Activated T-cell treated with anti-CD3 and anti-CD28 coated beads, Interleukin-2, amount 50 U/mL, for 72 hours (primary cell): ENCODE measurements around the gene LRRC9. TPM values are rescaled to one million over a fixed set of nuclear protein-coding genes. Genes with fewer than 3 reads are reported as not detected.
"Not testable (repeated sequence)": the region's sequence is repeated elsewhere in the genome, so short reads cannot be mapped to it uniquely, and the experiment has no call there.

ENCODE experiments used
- ATAC-seq, 2 donors: fragments of 150-1000 bp; cut with Tn5 transposase; replicated peaks in 1 of 2; 2 replicates each; pipeline ENCODE4 v1.10.0; 2021; ENCODE audit warnings: moderate library complexity in 2 of 2, mild to moderate bottlenecking in 1 of 2
- DNase-seq, 2 donors: peaks; one replicate each; pipeline ENCODE4 v3.0.0; 2021 to 2022; ENCODE audit warnings: mixed read lengths in 1 of 2
- H3K27ac Mint-ChIP-seq: one replicate; pipeline ENCODE4 v1.8.0; 2022; ENCODE audit warnings: mild to moderate bottlenecking, moderate library complexity, mixed read lengths
- H3K27me3 Mint-ChIP-seq: one replicate; pipeline ENCODE4 v1.8.0; 2022; ENCODE audit warnings: low read depth, mixed read lengths
- H3K36me3 Mint-ChIP-seq, 2 donors: one replicate each; pipeline ENCODE4 v1.8.0; 2022; ENCODE audit warnings: mixed read lengths in 2 of 2, mild to moderate bottlenecking in 1 of 2; ENCODE audit not compliant: insufficient read depth in 2 of 2
- H3K4me1 Mint-ChIP-seq: one replicate; pipeline ENCODE4 v1.8.0; 2022; ENCODE audit warnings: low read depth, mixed read lengths
- H3K4me3 Mint-ChIP-seq, 2 donors: one replicate each; pipeline ENCODE4 v1.8.0; 2022; ENCODE audit warnings: mild to moderate bottlenecking in 2 of 2, mixed read lengths in 2 of 2, moderate library complexity in 2 of 2
- H3K9me3 Mint-ChIP-seq, 2 donors: one replicate each; pipeline ENCODE4 v1.8.0; 2022; ENCODE audit warnings: mixed read lengths in 2 of 2
- total RNA-seq, 2 donors: library from RNA; stranded (reverse); gene quantifications; one replicate each; pipeline ENCODE4 v1.2.3, GENCODE V29; 2022

Gene LRRC9
- total RNA-seq, 2 donors from 2014 or later: not detected

DNA sequence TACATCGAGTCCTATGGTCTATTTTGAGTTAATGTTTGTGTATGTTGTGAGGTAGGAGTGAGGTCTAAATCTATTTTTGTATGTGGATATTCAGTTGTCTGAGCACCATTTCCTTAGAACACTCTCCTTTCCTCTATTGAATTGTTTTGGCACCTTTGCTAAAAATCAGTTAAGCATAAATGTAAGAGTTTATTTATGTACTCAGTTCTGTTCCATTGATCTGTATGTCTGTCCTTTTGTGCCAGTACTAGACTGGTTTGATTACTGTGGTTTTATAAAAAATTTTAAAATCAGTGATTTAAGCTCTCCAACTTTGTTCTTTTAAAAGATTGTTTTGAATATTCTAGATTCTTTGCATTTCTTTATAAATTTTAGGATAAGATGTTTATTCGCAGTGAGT lies 101.7 kb downstream of the LRRC9 start:
- H3K4me1 Mint-ChIP-seq: no peaks in the 10 kb centered on the region
- H3K4me3 Mint-ChIP-seq: no peak overlapping the region
- ATAC-seq (no peak), DNase-seq (no peak)
- H3K36me3 Mint-ChIP-seq: no peaks in the 10 kb centered on the region
- peaks cover 14% of the 10 kb centered on the region for H3K27me3 Mint-ChIP-seq
- no peaks in the 10 kb centered on the region for H3K9me3 Mint-ChIP-seq
- no peak overlapping the region for H3K27ac Mint-ChIP-seq

DNA sequence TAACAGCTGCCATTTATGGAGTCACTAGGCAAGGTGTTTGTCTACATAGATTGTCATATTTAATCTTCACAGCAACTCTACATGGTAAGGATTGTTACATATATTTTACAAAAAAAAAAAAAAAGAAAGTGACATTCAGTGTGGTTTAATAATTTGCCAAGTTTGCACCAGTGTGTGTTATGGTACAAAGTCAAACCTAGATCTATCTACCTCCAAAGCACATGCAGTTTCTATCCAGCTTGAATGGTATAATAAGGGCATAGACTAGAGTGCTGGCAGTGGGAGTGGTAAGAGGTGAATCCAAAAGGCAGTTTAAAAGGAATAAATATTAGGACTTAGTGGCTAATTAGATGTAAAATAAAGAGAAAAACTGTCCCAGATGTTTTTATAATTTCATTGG lies 105.6 kb downstream of the LRRC9 start:
- H3K4me1 Mint-ChIP-seq: no peaks in the 10 kb centered on the region
- H3K27ac Mint-ChIP-seq: no peak overlapping the region
- DNase-seq (no peak), ATAC-seq (no peak)
- peaks cover 14% of the 10 kb centered on the region for H3K27me3 Mint-ChIP-seq
- H3K9me3 Mint-ChIP-seq: no peaks in the 10 kb centered on the region
- H3K4me3 Mint-ChIP-seq: no peak overlapping the region
- no peaks in the 10 kb centered on the region for H3K36me3 Mint-ChIP-seq

DNA sequence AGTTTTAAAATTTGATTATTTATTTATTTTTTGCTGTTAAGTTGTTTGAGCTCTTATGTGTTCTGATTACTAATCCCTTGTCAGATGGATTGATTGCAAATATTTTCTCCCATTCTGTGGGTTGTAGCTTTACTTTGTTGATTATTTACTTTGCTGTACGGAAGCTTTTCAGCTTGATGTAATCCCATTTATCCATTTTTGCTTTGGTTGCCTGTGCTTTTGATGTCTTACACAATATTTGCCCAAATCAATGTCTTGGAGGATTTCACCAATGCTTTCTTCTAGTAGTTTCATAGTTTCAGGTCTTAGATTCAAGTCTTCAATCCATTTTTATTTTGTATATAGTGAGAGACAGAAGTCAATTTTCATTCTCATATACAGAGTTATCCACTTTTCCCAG lies 115.2 kb downstream of the LRRC9 start:
- no peak for DNase-seq
- peaks cover 7% of the 10 kb centered on the region for H3K27me3 Mint-ChIP-seq
- H3K4me3 Mint-ChIP-seq: no peak overlapping the region
- H3K9me3 Mint-ChIP-seq: peaks cover 4 to 7% of the 10 kb centered on the region in 2 donors
- H3K36me3 Mint-ChIP-seq: peaks cover 0 to 2% of the 10 kb centered on the region in 2 donors
- ATAC-seq: no peak
- H3K27ac Mint-ChIP-seq: no peak overlapping the region
- no peaks in the 10 kb centered on the region for H3K4me1 Mint-ChIP-seq

DNA sequence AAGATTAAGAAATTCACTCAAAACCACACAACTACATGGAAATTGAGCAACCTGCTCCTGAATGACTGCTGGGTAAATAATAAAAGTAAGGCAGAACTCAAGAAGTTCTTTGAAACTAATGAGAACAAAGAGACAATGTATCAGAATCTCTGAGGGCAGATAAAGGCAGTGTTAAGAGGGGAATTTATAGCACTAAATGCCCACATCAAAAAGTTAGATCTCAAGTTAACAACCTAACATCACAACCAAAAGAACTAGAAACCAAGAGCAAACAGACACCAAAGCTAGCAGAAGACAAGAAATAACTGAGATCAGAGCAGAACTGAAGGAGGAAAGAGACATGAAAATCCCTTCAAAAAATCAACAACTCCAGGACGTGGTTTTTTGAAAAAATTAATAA lies 128.0 kb downstream of the LRRC9 start:
- H3K4me1 Mint-ChIP-seq, ATAC-seq, H3K4me3 Mint-ChIP-seq: not testable (repeated sequence)

DNA sequence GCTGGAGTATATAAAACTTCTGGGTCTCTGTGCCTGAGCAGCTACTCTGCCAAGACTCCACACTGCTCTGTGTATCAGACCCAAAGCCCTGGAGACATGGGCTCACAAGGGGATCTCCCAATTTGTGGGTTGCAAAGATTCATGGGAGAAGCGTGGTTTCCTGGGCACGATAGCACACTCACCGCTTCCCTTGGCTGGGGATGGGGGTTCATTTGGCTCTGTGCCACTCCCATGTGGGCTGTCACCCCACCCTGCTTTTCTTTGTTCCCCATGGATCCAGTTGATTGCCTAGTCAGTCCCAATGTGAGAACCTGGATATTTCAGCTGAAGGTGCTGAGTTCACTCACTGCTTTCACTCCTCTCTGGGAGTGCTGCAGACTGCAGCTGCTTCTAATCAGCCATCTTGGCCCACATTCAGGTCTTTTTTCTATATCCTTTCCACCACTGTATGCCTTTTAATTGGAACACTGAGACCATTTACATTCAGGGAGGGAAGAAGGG lies 131.8 kb downstream of the LRRC9 start:
- Mint-ChIP-seq H3K4me3 (no peak overlapping the region), H3K27ac (no peak overlapping the region), H3K27me3 (peaks cover 4% of the 10 kb centered on the region), H3K4me1 (peaks cover 10% of the 10 kb centered on the region), H3K9me3 (peaks cover 0 to 2% of the 10 kb centered on the region in 2 donors), H3K36me3 (peaks cover 0 to 2% of the 10 kb centered on the region in 2 donors)
- no peak for ATAC-seq
- no peak for DNase-seq

More for the DNA sequence above, 128.0 kb downstream of the LRRC9 start:
- H3K27ac Mint-ChIP-seq, DNase-seq, H3K36me3 Mint-ChIP-seq, H3K9me3 Mint-ChIP-seq, H3K27me3 Mint-ChIP-seq: not testable (repeated sequence)

DNA sequence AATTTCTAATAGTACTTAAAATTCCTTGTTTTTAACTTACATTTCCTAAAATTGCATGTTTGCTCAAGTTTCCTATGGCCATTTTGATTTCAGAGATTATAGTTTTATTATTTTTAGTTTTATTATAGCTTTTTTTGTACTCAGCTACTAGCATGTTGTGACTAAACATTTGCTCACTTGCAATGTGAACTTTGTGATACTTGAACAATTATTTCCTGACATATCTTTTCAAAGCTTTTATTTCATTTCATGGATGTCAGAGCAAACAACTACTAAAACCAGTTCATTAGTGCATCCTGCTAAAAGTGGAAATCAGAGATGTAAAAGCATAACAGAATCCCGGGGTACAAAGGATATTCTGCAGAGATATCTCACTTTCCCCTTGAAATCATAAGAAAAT lies 138.1 kb downstream of the LRRC9 start:
- no peaks in the 10 kb centered on the region for H3K27me3 Mint-ChIP-seq
- H3K9me3 Mint-ChIP-seq: no peaks in the 10 kb centered on the region
- no peak overlapping the region for H3K4me3 Mint-ChIP-seq
- no peaks in the 10 kb centered on the region for H3K4me1 Mint-ChIP-seq
- no peak overlapping the region for H3K27ac Mint-ChIP-seq
- no peaks in the 10 kb centered on the region for H3K36me3 Mint-ChIP-seq
- no peak for ATAC-seq
- DNase-seq: no peak

GRCh38 chr14:60061371-60061770 lies 141.4 kb downstream of the LRRC9 start:
- ATAC-seq: no peak
- H3K27me3 Mint-ChIP-seq: no peaks in the 10 kb centered on the region
- no peak for DNase-seq
- no peak overlapping the region for H3K27ac Mint-ChIP-seq
- no peaks in the 10 kb centered on the region for H3K4me1 Mint-ChIP-seq
- H3K36me3 Mint-ChIP-seq: no peaks in the 10 kb centered on the region
- H3K9me3 Mint-ChIP-seq: no peaks in the 10 kb centered on the region
- H3K4me3 Mint-ChIP-seq: no peak overlapping the region

GRCh38 chr14:60064491-60065072 lies 144.6 kb downstream of the LRRC9 start:
- no peaks in the 10 kb centered on the region for H3K36me3 Mint-ChIP-seq
- H3K9me3 Mint-ChIP-seq: no peaks in the 10 kb centered on the region
- no peaks in the 10 kb centered on the region for H3K4me1 Mint-ChIP-seq
- no peaks in the 10 kb centered on the region for H3K27me3 Mint-ChIP-seq
- no peak for DNase-seq
- no peak for ATAC-seq
- no peak overlapping the region for H3K4me3 Mint-ChIP-seq
- no peak overlapping the region for H3K27ac Mint-ChIP-seq

DNA sequence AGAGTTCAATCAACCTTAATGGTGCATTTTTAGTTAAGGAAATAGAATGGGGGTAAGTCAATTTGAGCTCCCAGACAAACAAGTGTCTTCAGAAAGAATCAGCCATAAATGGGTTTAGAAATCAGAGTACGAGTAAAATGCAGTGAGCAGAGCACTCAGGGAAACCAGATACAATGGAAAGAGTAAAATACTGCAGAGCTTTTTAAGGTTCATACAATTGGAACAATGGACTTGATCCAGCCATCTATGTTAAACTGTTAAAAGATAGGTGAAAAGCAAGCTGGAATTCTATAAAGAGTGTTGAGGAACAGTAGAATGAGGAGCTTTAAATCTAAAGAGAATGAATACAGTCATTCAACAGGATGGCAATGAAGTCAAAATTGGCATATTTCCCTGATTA lies 147.9 kb downstream of the LRRC9 start:
- Mint-ChIP-seq H3K27ac (no peak overlapping the region), H3K36me3 (no peaks in the 10 kb centered on the region), H3K27me3 (no peaks in the 10 kb centered on the region), H3K4me3 (no peak overlapping the region), H3K9me3 (no peaks in the 10 kb centered on the region), H3K4me1 (no peaks in the 10 kb centered on the region)
- DNase-seq (no peak), ATAC-seq (no peak)

DNA sequence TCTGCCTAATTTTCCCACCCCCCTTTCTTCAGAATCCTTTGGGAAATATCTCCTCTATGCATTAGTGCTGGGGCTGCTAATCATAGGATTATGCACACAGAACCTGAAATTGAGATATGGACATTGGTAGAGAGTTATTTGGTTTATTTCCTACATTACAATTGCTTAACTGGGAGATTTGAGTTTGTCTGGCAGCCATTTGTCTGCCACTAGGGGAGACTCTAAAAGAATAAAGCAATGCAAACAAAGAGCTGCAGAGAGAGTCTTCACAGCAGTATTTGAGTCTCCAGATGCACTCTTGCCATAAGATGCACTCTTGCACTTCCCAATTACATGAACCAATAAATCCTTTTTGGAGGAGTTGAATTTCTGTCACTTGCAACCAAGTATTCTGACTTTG lies 159.8 kb downstream of the LRRC9 start:
- no peak overlapping the region for H3K4me3 Mint-ChIP-seq
- ATAC-seq (no peak), DNase-seq (no peak)
- H3K36me3 Mint-ChIP-seq: peaks cover 2 to 11% of the 10 kb centered on the region in 2 donors
- no peaks in the 10 kb centered on the region for H3K4me1 Mint-ChIP-seq
- peaks cover 1 to 8% of the 10 kb centered on the region in 2 donors for H3K9me3 Mint-ChIP-seq
- no peak overlapping the region for H3K27ac Mint-ChIP-seq
- no peaks in the 10 kb centered on the region for H3K27me3 Mint-ChIP-seq

GRCh38 chr14:60085085-60085484 lies 165.1 kb downstream of the LRRC9 start:
- no peaks in the 10 kb centered on the region for H3K27me3 Mint-ChIP-seq
- H3K27ac Mint-ChIP-seq: no peak overlapping the region
- no peaks in the 10 kb centered on the region for H3K4me1 Mint-ChIP-seq
- no peak overlapping the region for H3K4me3 Mint-ChIP-seq
- DNase-seq: no peak
- ATAC-seq: no peak
- H3K9me3 Mint-ChIP-seq: no peaks in the 10 kb centered on the region
- no peaks in the 10 kb centered on the region for H3K36me3 Mint-ChIP-seq

DNA sequence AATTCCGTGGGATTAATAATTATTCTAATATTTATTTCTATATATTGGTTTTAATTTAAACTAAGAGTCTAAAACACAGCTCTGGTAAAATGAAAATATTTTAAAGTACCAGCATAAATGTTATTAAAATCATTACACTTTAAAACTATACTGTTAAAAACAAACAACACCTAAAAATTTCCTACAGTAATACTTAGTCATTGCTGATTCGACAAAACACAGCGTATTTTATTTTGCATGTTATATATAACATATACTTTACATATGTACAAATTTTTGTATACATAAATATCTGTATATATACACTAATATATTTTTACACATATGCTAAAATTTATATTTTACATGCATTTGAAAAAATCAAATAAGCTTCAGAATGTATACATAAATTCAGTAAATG lies 165.7 kb downstream of the LRRC9 start:
- Mint-ChIP-seq H3K9me3 (no peaks in the 10 kb centered on the region), H3K4me1 (peaks cover 6% of the 10 kb centered on the region), H3K36me3 (no peaks in the 10 kb centered on the region), H3K27me3 (no peaks in the 10 kb centered on the region), H3K4me3 (no peak overlapping the region), H3K27ac (no peak overlapping the region)
- DNase-seq (no peak), ATAC-seq (no peak)

DNA sequence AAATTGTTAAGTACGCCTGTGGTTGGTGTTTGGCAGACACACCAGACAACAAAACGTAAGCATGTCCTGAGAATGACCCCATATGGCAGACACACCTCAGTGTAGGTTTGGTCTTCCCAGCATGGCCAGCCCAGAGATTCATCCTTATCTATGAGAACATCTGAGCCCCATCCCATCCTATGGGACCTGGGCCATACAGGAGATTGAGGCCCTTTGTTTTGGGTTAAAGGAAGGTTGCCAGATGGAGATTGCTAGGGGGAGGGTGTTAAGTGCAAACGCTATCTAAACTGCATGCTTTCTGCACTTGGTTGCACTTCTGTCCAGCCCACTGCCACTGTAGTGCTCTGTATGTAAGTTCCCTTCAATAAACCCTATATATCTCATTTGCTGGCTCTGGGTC lies 167.7 kb downstream of the LRRC9 start:
- Mint-ChIP-seq H3K36me3 (peaks cover 2% of the 10 kb centered on the region in 2 donors), H3K4me1 (peaks cover 7% of the 10 kb centered on the region), H3K27ac (no peak overlapping the region), H3K4me3 (no peak overlapping the region), H3K9me3 (no peaks in the 10 kb centered on the region), H3K27me3 (no peaks in the 10 kb centered on the region)
- ATAC-seq: no peak
- no peak for DNase-seq

GRCh38 chr14:60089221-60089620 lies 169.3 kb downstream of the LRRC9 start:
- Mint-ChIP-seq H3K36me3 (peaks cover 5 to 6% of the 10 kb centered on the region in 2 donors), H3K4me1 (peaks cover 22% of the 10 kb centered on the region), H3K27me3 (no peaks in the 10 kb centered on the region), H3K4me3 (no peak overlapping the region), H3K27ac (no peak overlapping the region), H3K9me3 (peaks cover 0 to 1% of the 10 kb centered on the region in 2 donors)
- DNase-seq (no peak), ATAC-seq (no peak)
